Gastroesophageal sphincter (tissue), 3 donors: ENCODE data around the gene GAMT.

ENCODE experiments used
- POLR2A ChIP-seq, 2 donors: fragments of 450-650 bp; IDR thresholded peaks; one replicate each; pipeline ENCODE4 v1.6.1; 2017; ENCODE audit warnings: antibody characterized with exemption in 2 of 2, mild to moderate bottlenecking in 2 of 2, moderate library complexity in 1 of 2
- TF ChIP-seq, protein P1 (sequence below), 4 experiments: fragments of 200-600 bp in 2 of 4; fragments of 450-650 bp in 2 of 4; sonication (generic) in 1 of 4; IDR thresholded peaks; one replicate each; pipeline ENCODE4 v1.5.1; 2017 to 2019; ENCODE audit warnings: antibody characterized with exemption in 4 of 4, mild to moderate bottlenecking in 2 of 4, moderate library complexity in 2 of 4

DNA sequence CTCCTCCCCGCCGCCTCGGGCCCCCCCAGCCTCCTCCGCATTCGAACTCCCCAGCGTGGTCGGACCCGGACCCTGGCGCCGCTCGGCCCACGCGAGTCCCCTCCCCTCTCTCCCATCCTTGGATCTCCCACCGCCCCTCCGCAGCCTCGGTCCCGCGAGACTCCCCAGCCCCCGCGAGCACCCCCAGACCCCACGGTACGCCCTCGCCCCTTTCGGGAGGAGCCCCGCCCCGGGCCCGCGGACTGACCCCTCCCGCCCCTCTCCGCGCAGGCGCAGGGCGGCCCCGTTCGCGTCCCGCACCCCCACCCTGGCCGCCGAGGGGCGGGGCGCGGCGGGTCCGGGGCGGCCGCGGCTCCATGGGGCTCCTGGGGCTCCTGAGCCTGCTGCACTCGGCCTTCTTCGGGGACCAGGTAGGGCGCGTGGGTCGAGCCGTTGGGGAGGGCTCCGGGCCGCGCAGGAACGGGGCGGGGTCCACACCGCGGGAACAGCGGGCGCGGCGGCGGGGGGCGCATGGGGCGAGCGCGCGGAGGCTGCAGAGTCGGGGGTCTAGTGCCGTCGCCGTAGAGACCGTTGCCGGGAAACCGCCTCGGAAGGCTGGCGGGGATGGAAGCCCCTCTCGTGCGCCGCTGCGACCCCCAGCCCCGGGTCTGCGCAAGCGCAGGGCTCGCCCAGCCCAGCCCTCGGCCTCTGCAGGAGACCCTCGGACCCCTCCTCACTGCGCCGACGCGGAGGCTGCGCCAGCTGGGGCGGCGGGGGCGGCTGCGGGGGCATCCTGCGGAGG is 44.8 kb upstream of the GAMT start:
- TF ChIP-seq, protein P1, sequence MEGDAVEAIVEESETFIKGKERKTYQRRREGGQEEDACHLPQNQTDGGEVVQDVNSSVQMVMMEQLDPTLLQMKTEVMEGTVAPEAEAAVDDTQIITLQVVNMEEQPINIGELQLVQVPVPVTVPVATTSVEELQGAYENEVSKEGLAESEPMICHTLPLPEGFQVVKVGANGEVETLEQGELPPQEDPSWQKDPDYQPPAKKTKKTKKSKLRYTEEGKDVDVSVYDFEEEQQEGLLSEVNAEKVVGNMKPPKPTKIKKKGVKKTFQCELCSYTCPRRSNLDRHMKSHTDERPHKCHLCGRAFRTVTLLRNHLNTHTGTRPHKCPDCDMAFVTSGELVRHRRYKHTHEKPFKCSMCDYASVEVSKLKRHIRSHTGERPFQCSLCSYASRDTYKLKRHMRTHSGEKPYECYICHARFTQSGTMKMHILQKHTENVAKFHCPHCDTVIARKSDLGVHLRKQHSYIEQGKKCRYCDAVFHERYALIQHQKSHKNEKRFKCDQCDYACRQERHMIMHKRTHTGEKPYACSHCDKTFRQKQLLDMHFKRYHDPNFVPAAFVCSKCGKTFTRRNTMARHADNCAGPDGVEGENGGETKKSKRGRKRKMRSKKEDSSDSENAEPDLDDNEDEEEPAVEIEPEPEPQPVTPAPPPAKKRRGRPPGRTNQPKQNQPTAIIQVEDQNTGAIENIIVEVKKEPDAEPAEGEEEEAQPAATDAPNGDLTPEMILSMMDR (IDR thresholded peaks at IDR 0.05), result no peak
- TF ChIP-seq POLR2A (IDR thresholded peaks at IDR 0.05), result no peak
